ENCODE measurements around the gene MYO1E.

The MYO1E gene

DNA sequence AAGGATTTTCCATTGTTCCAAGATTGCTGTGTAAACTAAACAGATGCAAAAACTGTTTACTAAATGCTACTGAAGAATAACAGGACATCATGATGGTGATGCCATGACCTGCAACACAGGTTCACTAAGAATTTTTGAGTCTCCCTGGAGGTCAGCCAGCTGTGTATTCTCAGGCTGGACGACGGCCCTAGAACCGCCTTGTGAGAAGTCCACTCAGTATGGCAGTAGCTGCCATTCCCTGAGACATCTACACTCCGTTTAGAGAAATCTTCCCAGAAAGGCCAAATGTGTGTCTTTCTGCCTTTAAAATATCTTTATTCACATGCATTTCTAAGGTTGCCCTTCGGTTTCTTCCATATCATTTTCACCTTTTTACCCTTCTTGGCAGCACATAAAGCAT is 63.3 kb downstream of the MYO1E start:
- no peak overlapping the region for H3K27ac Mint-ChIP-seq
- no peaks in the 10 kb centered on the region for H3K36me3 Mint-ChIP-seq
- H3K4me1 Mint-ChIP-seq: peaks cover 56% of the 10 kb centered on the region
- no peak for DNase-seq (ENCODE audit: low spot score in 2 of 2)
- no peaks in the 10 kb centered on the region for H3K9me3 Mint-ChIP-seq
- no peak for ATAC-seq (ENCODE audit: low read depth)
- H3K4me3 Mint-ChIP-seq: no peak overlapping the region
- no peaks in the 10 kb centered on the region for H3K27me3 Mint-ChIP-seq

DNA sequence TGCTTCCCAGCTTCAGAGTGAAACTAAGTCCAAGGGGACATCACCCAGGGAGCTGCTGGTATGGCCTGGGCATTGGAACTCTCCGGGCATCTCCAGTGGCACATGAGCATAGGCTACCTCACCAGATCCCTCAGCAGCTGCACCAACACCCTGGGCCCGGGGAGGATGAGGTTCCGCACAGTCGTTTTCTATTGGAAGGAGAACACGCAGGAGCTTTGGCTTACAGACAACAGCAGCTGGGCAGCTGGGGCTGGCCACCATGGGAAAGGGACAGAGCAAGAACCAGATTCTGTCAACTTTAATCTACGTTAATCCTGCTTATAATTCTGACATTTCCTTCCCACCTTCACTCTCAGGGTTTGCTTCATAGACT is 65.5 kb downstream of the MYO1E start:
- DNase-seq (ENCODE audit: low spot score in 2 of 2): no peak
- Mint-ChIP-seq H3K4me3 (no peak overlapping the region), H3K9me3 (no peaks in the 10 kb centered on the region), H3K27ac (no peak overlapping the region), H3K27me3 (no peaks in the 10 kb centered on the region), H3K36me3 (no peaks in the 10 kb centered on the region), H3K4me1 (peaks cover 55% of the 10 kb centered on the region)
- no peak for ATAC-seq (ENCODE audit: low read depth)

DNA sequence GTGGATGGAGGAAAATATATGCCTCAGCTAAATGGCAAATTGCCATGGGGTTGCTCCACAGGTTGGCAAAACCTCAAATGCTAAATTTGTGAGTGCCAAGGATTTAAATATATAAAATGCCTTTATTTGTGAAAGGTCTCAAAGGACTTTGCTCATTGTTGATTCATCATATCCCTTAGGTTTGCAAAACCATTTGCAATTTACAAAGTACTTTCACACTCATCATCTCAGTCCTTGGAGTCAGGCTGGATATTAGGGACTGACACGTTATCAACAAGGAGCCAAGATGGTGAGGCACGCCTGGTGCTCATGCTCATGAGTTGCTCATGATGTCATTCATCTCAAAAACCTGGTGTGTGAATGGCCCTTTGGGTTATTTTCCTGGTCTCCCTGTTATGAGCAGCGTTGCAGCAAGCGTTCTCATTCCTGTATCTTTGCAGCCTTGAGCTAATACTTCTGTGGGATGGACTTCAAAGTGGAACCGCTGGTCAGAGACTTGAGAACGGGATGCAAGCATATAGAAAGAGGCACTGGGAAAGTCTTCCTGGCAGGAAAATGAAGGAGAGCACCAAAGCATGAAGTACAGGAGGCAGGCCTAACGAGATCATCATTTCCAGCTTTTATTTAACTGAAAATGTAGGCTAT is 66.0 kb downstream of the MYO1E start:
- H3K27ac Mint-ChIP-seq: no peak overlapping the region
- H3K4me1 Mint-ChIP-seq: peaks cover 55% of the 10 kb centered on the region
- no peaks in the 10 kb centered on the region for H3K27me3 Mint-ChIP-seq
- DNase-seq (ENCODE audit: low spot score in 2 of 2): no peak
- no peaks in the 10 kb centered on the region for H3K9me3 Mint-ChIP-seq
- ATAC-seq (ENCODE audit: low read depth): no peak
- no peaks in the 10 kb centered on the region for H3K36me3 Mint-ChIP-seq
- no peak overlapping the region for H3K4me3 Mint-ChIP-seq

DNA sequence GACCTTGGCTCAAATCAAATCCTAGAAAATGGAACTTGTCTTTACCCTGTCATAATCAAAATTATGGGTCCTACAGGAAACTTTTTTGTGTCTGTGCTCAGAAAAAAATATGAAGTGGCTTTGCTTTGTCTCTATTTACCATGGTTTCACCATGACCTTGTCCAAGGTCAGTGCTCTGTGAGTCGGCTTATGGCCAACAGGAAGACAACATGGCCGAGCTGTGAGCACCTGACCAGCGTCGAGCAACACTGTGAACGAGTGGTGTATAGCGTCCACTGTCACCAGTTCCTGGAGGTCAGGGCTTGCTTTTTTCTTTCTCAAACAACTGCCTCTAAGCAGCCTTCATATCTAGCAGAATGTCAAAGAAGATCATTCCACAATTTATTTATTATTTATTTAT is 67.9 kb downstream of the MYO1E start:
- ATAC-seq (ENCODE audit: low read depth) (no peak), DNase-seq (ENCODE audit: low spot score in 2 of 2) (no peak)
- no peaks in the 10 kb centered on the region for H3K27me3 Mint-ChIP-seq
- H3K4me1 Mint-ChIP-seq: peaks cover 48% of the 10 kb centered on the region
- no peak overlapping the region for H3K27ac Mint-ChIP-seq
- no peaks in the 10 kb centered on the region for H3K36me3 Mint-ChIP-seq
- no peak overlapping the region for H3K4me3 Mint-ChIP-seq
- no peaks in the 10 kb centered on the region for H3K9me3 Mint-ChIP-seq

DNA sequence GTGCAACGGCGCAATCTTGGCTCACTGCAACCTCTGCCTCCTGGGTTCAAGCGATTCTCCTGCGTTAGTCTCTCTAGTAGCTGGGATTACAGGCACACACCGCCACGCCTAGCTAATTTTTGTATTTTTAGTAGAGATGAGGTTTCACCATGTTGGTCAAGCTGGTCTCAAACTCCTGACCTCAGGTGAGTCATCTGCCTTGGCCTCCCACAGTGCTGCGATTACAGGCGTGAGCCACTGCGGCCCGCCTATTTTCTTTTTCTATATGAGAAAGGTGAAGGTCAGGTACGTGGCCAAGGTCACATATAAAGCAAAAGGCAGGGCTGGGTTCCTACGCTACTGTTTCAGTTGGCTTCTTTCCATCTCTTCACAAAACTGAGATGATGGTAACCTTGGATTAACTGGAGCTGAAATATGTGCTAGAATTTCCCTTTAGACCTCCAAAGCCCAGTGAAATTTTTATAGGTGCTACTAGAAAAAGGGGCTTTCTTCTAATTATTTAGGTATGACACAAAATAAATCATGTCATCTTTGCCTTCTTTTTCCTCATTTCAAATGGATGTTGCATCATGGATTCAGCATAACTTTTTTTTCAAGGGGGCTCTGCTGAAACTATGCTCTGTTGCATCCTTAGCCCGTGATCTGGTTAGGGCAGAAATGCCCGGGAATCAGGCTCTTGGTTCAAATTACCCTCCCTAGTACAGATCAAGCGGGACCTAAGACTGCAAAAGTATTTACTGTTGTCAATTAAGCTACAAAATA is 68.5 kb downstream of the MYO1E start:
- no peaks in the 10 kb centered on the region for H3K9me3 Mint-ChIP-seq
- H3K4me1 Mint-ChIP-seq: peaks cover 46% of the 10 kb centered on the region
- DNase-seq (ENCODE audit: low spot score in 2 of 2) (no peak), ATAC-seq (ENCODE audit: low read depth) (no peak)
- no peaks in the 10 kb centered on the region for H3K36me3 Mint-ChIP-seq
- peak overlapping the region; percentile 56 for H3K27ac Mint-ChIP-seq
- H3K4me3 Mint-ChIP-seq: peak overlapping the region; percentile 55
- no peaks in the 10 kb centered on the region for H3K27me3 Mint-ChIP-seq

DNA sequence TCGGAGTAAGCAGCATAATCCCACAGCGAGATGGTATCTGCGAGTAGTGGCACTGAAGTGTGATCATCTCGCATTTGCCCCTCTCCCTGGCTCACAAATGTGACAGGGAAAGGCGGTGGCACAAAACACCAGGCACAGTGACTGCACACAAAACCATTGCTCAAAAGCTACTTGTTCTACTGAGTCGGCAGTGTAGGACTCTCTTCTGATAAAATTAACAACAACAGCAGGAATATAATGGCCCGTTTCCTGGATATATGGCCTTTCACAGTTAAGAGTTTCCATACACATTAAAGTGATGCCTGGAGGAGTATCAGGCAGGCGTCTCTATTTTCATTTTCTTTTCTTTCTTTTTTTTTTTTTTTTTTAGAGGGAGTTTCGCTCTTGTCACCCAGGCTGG is 69.0 kb downstream of the MYO1E start:
- DNase-seq (ENCODE audit: low spot score in 2 of 2) (no peak), ATAC-seq (ENCODE audit: low read depth) (no peak)
- Mint-ChIP-seq H3K4me3 (peak overlapping the region; percentile 55), H3K27ac (peak overlapping the region; percentile 56), H3K9me3 (no peaks in the 10 kb centered on the region), H3K27me3 (no peaks in the 10 kb centered on the region), H3K4me1 (peaks cover 45% of the 10 kb centered on the region), H3K36me3 (no peaks in the 10 kb centered on the region)

DNA sequence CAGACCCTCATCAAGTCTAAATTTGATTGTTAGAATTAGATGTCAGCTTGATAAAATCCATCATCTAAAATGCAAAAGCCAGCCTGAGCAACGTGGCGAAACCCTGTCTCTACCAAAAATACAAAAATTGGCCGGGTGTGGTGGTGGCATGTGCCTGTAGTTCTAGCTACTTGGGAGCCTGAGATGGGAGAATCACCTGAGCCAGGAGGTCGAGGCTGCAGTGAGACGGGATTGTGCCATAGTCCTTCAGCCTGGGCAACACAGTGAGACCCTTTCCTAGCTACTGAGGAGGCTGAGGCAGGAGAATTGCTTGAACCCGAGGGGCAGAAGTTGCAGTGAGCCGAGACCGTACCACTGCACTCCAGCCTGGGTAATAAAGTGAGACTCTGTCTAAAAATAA is 69.5 kb downstream of the MYO1E start:
- Mint-ChIP-seq H3K27me3 (no peaks in the 10 kb centered on the region), H3K4me1 (peaks cover 49% of the 10 kb centered on the region), H3K9me3 (no peaks in the 10 kb centered on the region), H3K27ac (peak overlapping the region; percentile 56), H3K4me3 (peak overlapping the region; percentile 55), H3K36me3 (no peaks in the 10 kb centered on the region)
- no peak for ATAC-seq (ENCODE audit: low read depth)
- DNase-seq (ENCODE audit: low spot score in 2 of 2): no peak

DNA sequence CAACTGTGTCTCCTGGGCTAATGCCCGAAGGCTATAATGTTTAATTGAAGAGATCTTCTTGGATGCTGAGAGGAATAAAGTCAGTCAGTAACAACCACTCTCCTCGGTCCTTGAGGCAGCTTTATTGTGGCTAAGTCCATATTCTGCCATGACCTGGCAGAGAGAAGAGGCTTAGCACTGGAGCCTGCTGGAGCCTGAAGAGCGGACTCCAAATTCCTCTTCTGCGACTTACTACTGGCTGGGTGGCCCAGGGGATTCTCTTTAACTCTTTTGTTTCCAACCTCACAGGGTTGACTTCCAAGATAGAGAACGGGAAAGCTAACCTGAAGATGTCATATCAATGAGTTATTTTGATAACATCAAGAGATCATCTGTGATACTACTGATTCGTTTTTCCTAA is 71.1 kb downstream of the MYO1E start:
- no peaks in the 10 kb centered on the region for H3K36me3 Mint-ChIP-seq
- H3K4me3 Mint-ChIP-seq: peak overlapping the region; percentile 74
- ATAC-seq (ENCODE audit: low read depth) (no peak), DNase-seq (ENCODE audit: low spot score in 2 of 2) (no peak)
- no peaks in the 10 kb centered on the region for H3K27me3 Mint-ChIP-seq
- H3K27ac Mint-ChIP-seq: peak overlapping the region; percentile 80
- peaks cover 51% of the 10 kb centered on the region for H3K4me1 Mint-ChIP-seq
- no peaks in the 10 kb centered on the region for H3K9me3 Mint-ChIP-seq

DNA sequence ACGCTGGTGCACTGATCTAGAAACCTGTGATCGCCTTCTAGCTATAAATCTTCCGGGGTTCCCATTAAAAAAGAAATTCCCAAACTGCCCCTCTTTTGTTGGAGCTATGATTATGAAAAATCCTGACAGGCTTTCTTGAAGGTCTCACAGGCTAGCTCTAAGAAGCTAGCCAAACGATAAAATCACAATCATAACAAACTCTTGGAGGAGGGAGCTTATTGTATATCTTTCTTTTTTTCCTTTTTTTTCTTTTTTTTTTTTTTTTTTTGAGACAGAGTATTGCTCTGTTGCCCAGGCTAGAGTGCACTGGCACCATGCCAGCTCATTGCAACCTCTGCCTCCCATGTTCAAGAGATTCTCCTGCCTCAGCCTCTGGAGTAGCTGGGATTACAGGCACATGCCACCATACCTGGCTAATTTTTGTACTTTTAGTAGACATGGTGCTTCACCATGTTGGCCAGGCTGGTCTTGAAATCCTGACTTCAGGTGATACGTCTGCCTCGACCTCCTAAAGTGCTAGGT is 72.0 kb downstream of the MYO1E start:
- DNase-seq (ENCODE audit: low spot score in 2 of 2): no peak
- peak overlapping the region; percentile 69 for H3K4me3 Mint-ChIP-seq
- H3K27me3 Mint-ChIP-seq: no peaks in the 10 kb centered on the region
- peaks cover 58% of the 10 kb centered on the region for H3K4me1 Mint-ChIP-seq
- no peaks in the 10 kb centered on the region for H3K9me3 Mint-ChIP-seq
- no peak for ATAC-seq (ENCODE audit: low read depth)
- H3K27ac Mint-ChIP-seq: peak overlapping the region; percentile 80
- no peaks in the 10 kb centered on the region for H3K36me3 Mint-ChIP-seq

DNA sequence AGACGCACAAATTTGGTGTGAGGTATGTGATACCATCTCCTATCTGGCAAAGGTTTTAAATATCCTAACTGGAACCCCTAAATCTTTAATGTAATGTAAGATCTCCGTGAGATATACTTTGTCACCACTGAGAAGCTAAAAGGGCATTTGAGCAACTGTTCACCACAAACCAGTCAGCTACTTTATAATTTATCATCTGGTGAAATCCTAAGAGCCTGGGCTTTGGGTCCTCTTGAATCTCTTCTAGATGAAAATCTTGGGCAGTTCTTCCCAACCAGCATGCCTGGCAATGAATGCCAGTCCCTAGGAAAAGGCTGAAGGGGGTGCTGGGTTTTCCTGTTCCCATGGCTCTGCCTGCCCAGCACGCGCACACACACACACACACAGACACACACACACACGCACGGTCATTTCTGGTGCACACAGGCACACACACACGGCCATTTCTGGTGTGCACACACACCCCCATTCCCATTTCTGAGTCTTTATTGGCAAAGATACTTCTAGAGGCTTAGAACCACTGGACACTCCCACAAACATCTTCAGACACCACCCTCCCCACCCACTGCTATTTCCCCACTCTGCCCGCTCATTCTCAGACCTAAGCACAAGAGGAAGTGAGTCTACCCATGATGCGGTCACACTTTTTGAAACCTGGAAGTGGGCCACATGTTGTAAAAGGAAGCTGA is 72.6 kb downstream of the MYO1E start:
- H3K9me3 Mint-ChIP-seq: no peaks in the 10 kb centered on the region
- peak overlapping the region; percentile 69 for H3K4me3 Mint-ChIP-seq
- H3K27me3 Mint-ChIP-seq: no peaks in the 10 kb centered on the region
- DNase-seq (ENCODE audit: low spot score in 2 of 2) (peak; percentile 58 to 79), ATAC-seq (ENCODE audit: low read depth) (peak; percentile 89)
- peaks cover 58% of the 10 kb centered on the region for H3K4me1 Mint-ChIP-seq
- peak overlapping the region; percentile 80 for H3K27ac Mint-ChIP-seq
- peaks cover under 1% of the 10 kb centered on the region for H3K36me3 Mint-ChIP-seq

DNA sequence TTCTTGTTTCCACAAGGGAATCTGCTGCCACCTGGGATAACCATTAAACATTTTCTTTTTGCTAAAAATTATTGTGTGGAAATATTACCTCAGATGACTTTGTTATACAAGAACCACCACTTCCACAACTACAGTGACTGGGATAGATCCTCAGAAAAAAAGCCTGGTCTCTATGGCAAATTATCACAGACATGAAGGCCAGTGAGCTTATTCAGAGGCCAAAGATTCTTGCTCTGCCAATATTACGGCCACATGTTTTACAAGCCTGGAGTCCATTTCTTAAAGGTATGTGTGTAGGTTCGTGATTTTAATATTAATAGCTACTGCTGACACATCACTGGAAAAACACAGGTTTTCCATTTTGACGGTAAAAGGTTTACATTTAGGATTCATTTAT is 73.8 kb downstream of the MYO1E start:
- ATAC-seq (ENCODE audit: low read depth) (no peak), DNase-seq (ENCODE audit: low spot score in 2 of 2) (no peak)
- Mint-ChIP-seq H3K36me3 (peaks cover 2% of the 10 kb centered on the region), H3K27ac (peak overlapping the region; percentile 85), H3K27me3 (no peaks in the 10 kb centered on the region), H3K9me3 (no peaks in the 10 kb centered on the region), H3K4me3 (no peak overlapping the region), H3K4me1 (peaks cover 65% of the 10 kb centered on the region)

DNA sequence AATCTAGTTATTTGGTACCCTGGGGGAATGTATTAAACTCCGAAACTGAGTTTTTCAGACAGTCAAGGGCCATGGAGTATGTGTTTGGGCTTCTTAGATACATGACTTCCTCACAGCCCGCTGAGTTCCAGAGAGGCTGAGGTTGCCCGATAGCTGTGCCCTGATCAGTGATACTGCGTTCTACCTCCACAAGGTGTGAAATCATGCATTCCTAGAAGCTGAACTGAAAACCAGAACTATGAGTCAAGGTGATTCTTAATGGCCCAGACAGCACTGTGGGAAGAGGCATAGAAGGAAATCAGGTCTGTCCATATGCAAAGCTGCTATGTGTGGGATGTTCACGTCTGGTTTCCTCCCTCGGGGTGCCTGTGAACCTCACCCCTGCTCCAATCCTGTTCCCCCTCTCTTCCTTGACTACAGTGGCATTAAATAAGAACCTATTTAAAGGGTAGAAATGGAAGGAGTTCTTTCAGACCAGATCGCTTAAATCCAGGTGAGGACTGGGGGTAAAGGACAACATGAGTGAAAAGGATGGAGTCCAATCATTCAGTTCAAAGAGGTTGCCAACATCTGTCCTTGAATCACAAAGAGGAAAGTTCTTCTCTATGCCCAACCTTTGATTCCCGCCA is 74.3 kb downstream of the MYO1E start:
- Mint-ChIP-seq H3K27me3 (no peaks in the 10 kb centered on the region), H3K27ac (peak overlapping the region; percentile 85), H3K9me3 (no peaks in the 10 kb centered on the region), H3K4me1 (peaks cover 60% of the 10 kb centered on the region), H3K4me3 (peak overlapping the region; percentile 67), H3K36me3 (peaks cover 2% of the 10 kb centered on the region)
- peak; percentile 66 for ATAC-seq (ENCODE audit: low read depth)
- peak; percentile 41 to 58 for DNase-seq (ENCODE audit: low spot score in 2 of 2)

DNA sequence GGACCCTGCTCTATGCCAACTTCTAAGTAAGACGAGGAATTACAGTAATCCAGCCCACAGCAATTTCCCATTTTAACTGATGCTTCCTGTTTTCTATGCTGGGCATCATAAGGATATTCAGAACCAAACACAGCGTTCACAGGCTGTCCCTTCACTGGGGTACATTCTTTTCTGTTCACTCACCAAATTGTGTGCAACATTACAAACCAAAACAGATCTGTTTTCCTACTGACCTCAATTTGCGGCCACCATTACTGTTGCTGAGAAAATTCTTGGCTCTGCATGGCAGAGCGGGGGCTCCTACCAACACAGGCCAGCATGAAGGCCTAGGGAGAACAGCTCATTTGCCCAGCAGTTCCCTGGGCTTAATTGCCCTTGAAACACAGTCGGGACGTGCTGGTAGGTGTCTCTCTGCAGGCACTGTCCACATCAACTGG is 76.5 kb downstream of the MYO1E start:
- H3K4me1 Mint-ChIP-seq: peaks cover 56% of the 10 kb centered on the region

More for the DNA sequence above, 76.5 kb downstream of the MYO1E start:
- Mint-ChIP-seq H3K9me3 (no peaks in the 10 kb centered on the region), H3K4me3 (no peak overlapping the region), H3K36me3 (peaks cover 2% of the 10 kb centered on the region), H3K27me3 (no peaks in the 10 kb centered on the region), H3K27ac (peak overlapping the region; percentile 5)
- DNase-seq (ENCODE audit: low spot score in 2 of 2): no peak
- no peak for ATAC-seq (ENCODE audit: low read depth)
